Measurements from ENCODE around the gene SRGAP2.
A peak's percentile ranks its signal among the peaks of the same experiment; 100 is the strongest.
"Not testable (repeated sequence)": the region's sequence is repeated elsewhere in the genome, so short reads cannot be mapped to it uniquely, and the experiment has no call there.

The SRGAP2 gene

DNA sequence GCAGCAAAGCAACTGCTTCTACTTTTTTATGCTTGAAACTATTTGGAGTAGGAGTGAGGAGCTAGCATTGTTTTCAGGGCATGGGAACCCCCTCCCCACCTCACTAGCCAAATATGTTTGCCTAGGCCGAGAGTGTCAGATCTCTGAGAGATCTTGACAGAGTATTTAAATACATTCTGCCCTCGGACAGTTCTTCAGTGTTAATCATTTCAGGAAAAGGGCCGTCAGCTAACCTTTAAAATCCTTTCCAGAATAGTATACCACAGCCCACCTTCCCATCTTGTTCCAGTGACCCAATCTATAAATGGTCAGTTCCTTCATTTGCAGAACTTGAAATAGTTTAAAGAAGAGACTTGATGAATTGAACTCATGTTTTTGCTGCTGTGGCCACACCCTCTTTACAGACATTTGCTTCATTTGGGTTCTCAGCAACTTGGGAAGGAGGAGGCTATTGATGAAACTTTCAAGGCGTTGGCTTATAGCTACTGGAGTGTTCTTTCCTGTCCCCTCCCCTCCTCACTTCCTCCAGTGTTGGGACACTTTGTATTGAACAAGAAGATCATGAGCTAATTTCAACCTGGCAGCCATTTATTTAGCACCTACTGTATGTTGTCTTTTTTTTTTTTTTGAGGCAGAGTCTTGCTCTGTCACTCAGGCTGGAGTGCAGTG lies 17.1 kb downstream of the SRGAP2 start:
- H3K27ac ChIP-seq: peak overlapping the region; percentile 47
- H3K4me3 ChIP-seq (ENCODE audit: low read depth, low read length); H3K36me3 ChIP-seq (replicated peaks); H3K27me3 ChIP-seq (replicated peaks); in situ Hi-C loops (cut with HindIII; ENCODE audit: low pct_ligation_motif_present, low sequenced_read_pairs): not testable (repeated sequence)
- peak; percentile 14 for DNase-seq

DNA sequence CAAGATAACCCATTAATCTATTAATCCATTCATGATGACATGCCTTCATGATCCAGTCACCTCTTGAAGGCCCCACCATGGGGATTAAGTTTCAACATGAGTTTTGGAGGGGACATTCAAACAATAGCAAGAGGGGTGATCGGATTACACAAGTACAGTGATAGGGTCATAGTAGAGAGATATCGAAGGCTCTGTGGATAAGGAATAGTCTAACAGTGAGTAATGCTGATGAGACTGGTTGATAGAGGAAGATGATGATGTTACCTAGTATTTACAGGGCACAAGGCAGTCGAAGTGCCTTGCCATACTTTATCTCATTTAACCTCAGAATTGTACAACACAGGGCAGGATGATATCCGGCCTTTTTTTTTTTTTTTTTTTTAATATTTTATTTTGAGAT lies 18.2 kb downstream of the SRGAP2 start:
- H3K27me3 ChIP-seq (replicated peaks); H3K27ac ChIP-seq; in situ Hi-C loops (cut with HindIII; ENCODE audit: low pct_ligation_motif_present, low sequenced_read_pairs); DNase-seq; H3K4me3 ChIP-seq (ENCODE audit: low read depth, low read length); H3K36me3 ChIP-seq (replicated peaks): not testable (repeated sequence)

DNA sequence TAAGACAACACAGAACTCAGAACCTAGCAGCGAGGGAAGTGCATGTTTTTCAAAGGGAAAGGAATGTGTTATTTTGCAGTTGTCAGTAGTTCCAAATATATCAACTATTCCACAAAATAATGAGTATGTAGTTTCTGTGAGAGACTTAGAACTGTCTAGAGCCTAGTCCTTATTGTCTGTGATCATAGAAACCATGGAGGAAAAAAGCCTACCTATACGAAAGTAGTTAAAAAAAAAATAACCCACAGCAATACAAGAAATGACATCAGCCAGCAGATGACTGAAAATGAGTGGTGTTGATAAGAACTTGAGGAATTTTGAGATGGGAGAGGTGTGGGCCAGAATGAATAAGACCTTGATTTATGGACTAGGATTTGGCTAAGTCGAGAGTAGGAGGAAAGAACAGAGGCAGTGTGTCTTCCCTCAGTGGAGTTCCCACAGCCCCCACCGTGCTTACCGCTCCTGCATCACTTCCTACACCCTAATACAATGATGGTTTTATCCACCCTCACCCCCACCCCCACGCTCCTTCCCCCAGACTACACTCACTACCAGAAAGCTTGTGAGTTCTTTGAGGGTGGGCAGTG lies 20.9 kb downstream of the SRGAP2 start:
- H3K4me3 ChIP-seq (ENCODE audit: low read depth, low read length); H3K27me3 ChIP-seq (replicated peaks); H3K36me3 ChIP-seq (replicated peaks); DNase-seq; H3K27ac ChIP-seq; in situ Hi-C loops (cut with HindIII; ENCODE audit: low pct_ligation_motif_present, low sequenced_read_pairs): not testable (repeated sequence)

DNA sequence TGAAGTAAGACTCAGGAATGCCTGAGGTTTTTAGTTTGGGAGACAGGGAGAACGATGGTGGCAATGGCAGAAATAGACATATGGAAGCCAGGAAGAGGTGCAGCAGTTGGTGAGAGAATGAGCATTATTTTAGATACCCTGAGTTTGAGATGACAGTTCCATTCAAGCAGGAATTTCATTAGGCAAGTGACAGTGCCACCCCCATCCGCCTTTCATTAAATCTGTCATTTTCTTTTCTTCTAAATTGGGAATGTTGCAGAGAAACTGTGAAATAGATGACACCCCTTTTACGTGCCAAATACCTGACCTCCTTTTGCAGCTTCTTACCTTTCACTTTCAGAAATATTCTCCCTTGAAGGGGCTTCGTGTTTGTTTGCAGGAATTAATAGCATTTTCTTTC lies 22.0 kb downstream of the SRGAP2 start:
- H3K36me3 ChIP-seq (replicated peaks); DNase-seq; H3K27me3 ChIP-seq (replicated peaks); in situ Hi-C loops (cut with HindIII; ENCODE audit: low pct_ligation_motif_present, low sequenced_read_pairs); H3K4me3 ChIP-seq (ENCODE audit: low read depth, low read length); H3K27ac ChIP-seq: not testable (repeated sequence)

DNA sequence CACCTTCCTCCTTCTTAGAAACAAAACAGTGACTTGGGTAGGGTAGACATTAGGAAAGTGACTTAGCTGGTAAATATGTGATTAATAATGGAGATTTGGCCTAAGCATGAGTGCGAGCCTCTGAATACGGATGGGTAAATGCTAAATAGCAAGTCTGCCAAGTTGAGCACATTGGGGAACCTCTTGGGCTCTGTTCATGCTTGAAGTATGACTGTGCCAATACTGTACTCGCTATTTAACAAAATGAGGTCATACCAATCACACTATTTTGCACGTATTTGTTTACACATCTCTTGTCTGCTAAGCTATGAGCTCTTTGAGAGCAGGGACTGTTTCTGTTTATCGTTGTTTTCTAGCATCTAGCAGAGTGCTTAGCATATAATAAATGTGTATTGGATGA lies 23.5 kb downstream of the SRGAP2 start:
- H3K36me3 ChIP-seq (replicated peaks); H3K27me3 ChIP-seq (replicated peaks); H3K27ac ChIP-seq; DNase-seq; H3K4me3 ChIP-seq (ENCODE audit: low read depth, low read length); in situ Hi-C loops (cut with HindIII; ENCODE audit: low pct_ligation_motif_present, low sequenced_read_pairs): not testable (repeated sequence)

DNA sequence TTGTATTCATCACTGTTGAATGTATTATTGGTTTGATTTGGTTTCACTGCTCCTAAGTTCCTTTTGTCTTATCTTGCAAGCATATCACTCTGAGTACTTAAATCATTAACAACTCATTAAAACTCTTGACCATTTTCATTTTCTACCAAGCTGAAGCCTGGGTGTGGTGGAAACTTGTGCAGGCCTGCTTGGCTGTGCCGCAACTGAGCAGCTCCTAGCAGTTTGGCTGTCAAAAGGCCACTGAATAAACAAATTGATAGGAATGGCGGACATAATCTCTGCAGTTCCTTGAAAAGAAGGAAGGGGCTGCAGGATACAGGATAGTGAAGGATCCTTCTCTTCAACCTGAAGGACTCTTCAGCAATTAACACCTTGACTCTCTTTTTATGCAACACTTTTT lies 25.9 kb downstream of the SRGAP2 start:
- H3K27me3 ChIP-seq (replicated peaks); H3K27ac ChIP-seq; H3K4me3 ChIP-seq (ENCODE audit: low read depth, low read length); H3K36me3 ChIP-seq (replicated peaks); DNase-seq; in situ Hi-C loops (cut with HindIII; ENCODE audit: low pct_ligation_motif_present, low sequenced_read_pairs): not testable (repeated sequence)

DNA sequence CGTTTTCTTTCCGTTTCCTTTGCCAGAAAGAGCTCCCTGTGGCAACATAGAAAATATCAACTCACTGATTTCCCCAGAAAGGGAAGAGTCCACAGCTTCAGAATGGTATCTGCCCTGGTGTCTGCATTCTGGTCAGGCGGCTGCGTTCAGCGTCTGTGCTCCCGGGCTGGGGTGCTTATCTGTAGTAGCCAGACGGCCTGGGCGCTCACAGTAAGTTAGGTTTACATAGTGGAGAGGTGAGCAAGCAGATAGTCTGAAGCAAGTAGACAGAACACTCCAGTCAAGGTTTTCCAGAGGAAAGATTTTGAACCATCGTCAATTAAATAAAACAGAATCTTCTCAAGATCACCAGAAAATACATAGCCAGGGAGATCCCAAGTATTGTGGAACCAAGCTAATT lies 28.6 kb downstream of the SRGAP2 start:
- DNase-seq; H3K27me3 ChIP-seq (replicated peaks); in situ Hi-C loops (cut with HindIII; ENCODE audit: low pct_ligation_motif_present, low sequenced_read_pairs): not testable (repeated sequence)

DNA sequence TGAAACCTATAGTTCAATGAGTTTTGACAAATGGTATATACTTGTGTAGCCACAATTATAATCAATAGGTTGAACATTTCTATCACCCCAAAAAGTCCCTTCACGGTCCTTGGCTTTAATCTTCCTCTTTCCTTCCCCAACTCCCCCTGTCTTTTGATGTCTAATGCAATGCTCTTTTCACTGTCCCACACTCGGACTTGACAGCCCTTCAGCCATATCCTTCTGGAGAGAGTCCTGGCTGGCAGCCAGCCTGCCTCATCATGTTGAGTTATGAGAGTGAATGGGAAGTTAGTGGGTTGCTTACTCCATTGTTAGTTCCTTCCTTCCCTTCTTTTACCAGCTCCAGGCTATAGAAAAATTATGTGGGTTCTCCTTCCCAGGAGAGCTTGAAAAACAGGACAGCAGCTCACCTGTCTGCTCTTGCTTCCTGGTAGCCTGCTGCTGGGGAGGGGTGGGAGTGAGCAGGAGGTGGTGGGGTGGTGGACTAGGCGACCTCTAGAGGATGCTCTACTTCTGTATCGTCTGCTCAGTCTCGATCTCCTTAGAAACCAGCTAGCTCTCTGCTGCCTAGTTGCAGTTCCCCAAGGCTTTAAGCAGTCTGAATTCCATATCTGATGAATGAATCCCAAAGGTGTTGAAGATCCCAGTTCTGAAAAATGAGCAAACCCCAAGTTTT lies 29.8 kb downstream of the SRGAP2 start:
- H3K36me3 ChIP-seq (replicated peaks); H3K27ac ChIP-seq; in situ Hi-C loops (cut with HindIII; ENCODE audit: low pct_ligation_motif_present, low sequenced_read_pairs); H3K27me3 ChIP-seq (replicated peaks); H3K4me3 ChIP-seq (ENCODE audit: low read depth, low read length); DNase-seq: not testable (repeated sequence)

More for the DNA sequence above, 28.6 kb downstream of the SRGAP2 start:
- not testable (repeated sequence) for H3K4me3 ChIP-seq (ENCODE audit: low read depth, low read length); H3K36me3 ChIP-seq (replicated peaks); H3K27ac ChIP-seq

DNA sequence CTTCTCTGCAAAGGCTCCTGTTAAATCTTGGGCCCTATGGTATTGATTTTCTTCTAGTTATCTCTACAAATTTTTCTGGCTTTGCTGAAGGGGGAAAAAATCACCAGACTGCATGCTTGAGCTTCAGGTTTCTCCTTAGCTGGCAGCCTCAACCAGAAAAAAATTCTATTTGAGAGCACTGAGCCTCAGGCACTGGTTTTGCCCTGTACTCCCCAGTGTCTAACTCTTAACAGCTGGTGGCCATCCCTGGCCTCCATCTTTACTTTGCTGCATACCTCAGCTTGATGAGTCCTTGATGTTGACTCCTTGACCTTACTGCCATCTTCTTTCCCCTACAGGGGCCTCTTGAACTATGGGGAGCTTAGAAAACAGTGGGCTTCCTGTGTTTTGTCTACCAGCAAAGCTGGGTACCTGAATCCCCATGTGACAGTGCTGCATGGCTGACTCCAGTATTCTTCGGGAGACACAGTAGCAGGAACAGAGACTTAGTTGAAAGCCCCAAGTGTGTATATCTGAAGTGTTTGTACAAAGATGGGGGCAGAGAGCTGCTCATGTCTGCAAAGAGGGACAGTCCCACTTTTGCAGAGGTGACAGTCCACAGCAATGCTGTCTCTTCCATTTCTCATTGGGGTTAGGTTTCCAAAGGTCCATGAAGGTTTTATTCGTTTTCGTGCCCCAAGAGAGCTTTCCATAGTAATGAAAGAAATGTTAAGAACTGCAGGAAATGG lies 31.0 kb downstream of the SRGAP2 start:
- not testable (repeated sequence) for DNase-seq

DNA sequence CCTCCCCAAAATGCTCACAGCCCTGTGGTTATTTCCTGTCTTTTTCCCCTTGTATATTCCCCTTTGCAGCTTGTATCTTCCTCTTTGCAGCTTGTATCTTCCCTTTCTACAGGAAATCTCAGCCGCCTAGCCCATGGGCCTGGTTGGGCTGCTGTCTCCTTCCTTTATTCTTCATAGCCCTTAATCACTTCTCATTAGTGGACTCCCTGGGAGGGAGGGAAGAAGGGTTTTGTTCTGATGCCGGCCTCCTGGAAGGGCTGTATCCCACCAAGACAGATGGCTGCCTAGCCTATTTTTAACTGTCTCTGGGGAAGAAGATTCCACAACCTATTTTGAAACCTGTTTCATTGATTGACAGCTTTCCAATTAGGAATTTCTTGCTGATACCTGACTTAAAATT lies 31.8 kb downstream of the SRGAP2 start:
- H3K4me3 ChIP-seq (ENCODE audit: low read depth, low read length); in situ Hi-C loops (cut with HindIII; ENCODE audit: low pct_ligation_motif_present, low sequenced_read_pairs); H3K27me3 ChIP-seq (replicated peaks); DNase-seq; H3K36me3 ChIP-seq (replicated peaks); H3K27ac ChIP-seq: not testable (repeated sequence)

More for the DNA sequence above, 31.0 kb downstream of the SRGAP2 start:
- in situ Hi-C loops (cut with HindIII; ENCODE audit: low pct_ligation_motif_present, low sequenced_read_pairs); H3K27me3 ChIP-seq (replicated peaks); H3K36me3 ChIP-seq (replicated peaks); H3K27ac ChIP-seq; H3K4me3 ChIP-seq (ENCODE audit: low read depth, low read length): not testable (repeated sequence)

DNA sequence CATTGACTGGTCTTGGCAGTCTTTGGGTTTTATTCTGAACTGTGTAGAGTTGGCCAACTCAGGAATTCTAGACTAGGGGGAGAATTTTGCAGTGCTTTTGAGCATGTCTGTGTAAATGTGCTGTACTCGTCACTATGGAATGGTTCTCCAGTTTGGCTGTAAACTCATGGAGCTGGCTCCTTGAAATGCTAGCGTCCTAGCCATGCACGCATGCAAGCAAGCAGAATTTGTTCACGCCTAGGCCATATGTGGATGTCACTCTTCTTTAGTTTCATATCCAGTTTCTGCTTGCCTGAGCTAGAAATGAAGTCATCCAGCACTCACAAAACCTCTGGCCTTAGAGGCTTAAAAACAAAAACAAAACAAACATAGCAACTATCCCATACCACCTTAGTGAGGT lies 36.9 kb downstream of the SRGAP2 start:
- H3K27ac ChIP-seq; DNase-seq; in situ Hi-C loops (cut with HindIII; ENCODE audit: low pct_ligation_motif_present, low sequenced_read_pairs); H3K4me3 ChIP-seq (ENCODE audit: low read depth, low read length); H3K27me3 ChIP-seq (replicated peaks); H3K36me3 ChIP-seq (replicated peaks): not testable (repeated sequence)

DNA sequence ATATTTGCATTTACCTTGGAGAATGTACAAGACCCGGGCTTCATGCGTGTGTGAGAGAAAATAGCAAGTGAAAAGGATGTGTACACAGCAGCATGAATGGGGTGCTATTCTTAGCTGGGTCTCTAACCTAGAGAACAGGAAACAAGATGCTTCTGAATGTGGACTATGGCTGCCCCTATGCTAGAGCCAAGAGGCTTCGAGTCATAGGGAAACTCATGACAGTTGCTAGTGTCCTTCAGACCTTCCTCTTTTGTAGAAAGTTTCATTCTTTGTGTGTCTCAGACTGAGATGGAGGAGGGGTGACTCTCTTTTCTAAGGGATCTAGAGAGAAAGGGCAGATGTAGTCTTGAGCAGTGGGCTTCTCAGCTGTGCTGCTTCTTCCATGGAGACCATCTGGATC lies 40.0 kb downstream of the SRGAP2 start:
- DNase-seq; in situ Hi-C loops (cut with HindIII; ENCODE audit: low pct_ligation_motif_present, low sequenced_read_pairs): not testable (repeated sequence)

DNA sequence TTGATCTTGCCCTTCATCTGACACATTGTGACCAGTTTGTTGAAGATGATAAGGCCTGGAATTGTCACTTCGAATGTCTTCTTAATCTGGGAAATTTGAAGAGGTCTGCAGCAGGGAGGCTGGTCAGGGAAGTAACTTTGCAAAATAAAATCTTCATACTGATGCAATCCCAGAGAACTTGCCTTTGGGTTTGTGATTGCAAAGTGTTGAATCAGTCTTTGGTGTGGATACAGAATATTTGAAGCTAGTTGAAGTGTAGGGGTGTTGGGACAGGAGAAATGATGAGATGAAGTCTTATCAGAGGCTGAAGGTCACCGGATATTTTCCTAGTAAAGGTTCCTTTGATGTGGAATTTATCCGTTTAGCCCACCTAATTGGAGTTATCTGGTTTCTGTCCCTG lies 42.1 kb downstream of the SRGAP2 start:
- H3K27ac ChIP-seq; H3K36me3 ChIP-seq (replicated peaks); H3K27me3 ChIP-seq (replicated peaks); H3K4me3 ChIP-seq (ENCODE audit: low read depth, low read length); in situ Hi-C loops (cut with HindIII; ENCODE audit: low pct_ligation_motif_present, low sequenced_read_pairs); DNase-seq: not testable (repeated sequence)

More for the DNA sequence above, 40.0 kb downstream of the SRGAP2 start:
- H3K27ac ChIP-seq; H3K27me3 ChIP-seq (replicated peaks); H3K4me3 ChIP-seq (ENCODE audit: low read depth, low read length); H3K36me3 ChIP-seq (replicated peaks): not testable (repeated sequence)

DNA sequence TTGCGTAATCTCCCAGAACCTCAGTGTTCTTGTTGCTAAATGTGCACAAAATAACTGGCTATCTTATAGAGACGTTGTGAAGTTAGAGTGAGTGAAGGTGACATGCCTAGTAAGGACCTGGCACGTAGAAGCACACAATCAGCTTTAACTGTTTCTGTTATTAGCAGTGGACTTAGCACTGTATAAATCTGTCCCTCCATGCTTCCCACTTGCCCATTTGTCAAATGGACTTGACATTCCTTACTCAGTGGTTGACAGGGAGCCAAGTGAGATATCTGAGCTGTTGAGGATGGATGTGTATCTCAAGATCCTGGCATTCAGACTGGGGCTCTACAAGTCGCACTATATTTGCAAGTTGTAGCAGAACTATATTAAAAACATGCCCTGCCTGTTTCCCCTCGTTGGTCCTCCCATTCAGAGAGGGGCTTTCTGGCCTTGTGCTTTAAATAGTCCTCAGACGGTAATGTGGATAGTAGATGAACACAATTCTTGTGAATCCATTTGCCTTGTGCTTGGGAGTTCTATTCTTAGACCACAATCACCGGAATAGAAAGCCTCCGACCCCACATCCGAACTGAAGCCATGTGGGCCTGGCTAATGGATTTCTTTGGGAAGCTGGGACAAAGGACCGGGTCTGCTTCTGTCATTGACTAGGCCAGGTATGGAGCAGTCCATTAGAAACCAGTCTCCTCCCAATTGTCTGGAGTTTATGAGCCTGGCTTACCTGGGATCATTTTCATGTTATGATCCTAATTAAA lies 43.0 kb downstream of the SRGAP2 start:
- H3K4me3 ChIP-seq (ENCODE audit: low read depth, low read length); H3K27ac ChIP-seq; in situ Hi-C loops (cut with HindIII; ENCODE audit: low pct_ligation_motif_present, low sequenced_read_pairs); DNase-seq; H3K36me3 ChIP-seq (replicated peaks); H3K27me3 ChIP-seq (replicated peaks): not testable (repeated sequence)
